MCF 10A (cell line): ENCODE data around the gene CACNA1H. TPM values are rescaled to one million over a fixed set of nuclear protein-coding genes. Genes with fewer than 3 reads are reported as not detected.

ENCODE experiments used
- BruUV-seq: library from RNA; stranded (reverse); fragments of 400-500 nt; replicated peaks from 2 replicates; lab custom pipeline; 2021; lab: Mats Ljungman, UMichigan
- CTCF ChIA-PET: fragments of 300-600 bp; sonication (Branson Sonifier 250); formaldehyde crosslinking; extraction: SDS; loops from one replicate; lab custom pipeline; 2021; ENCODE audit warnings: antibody characterized with exemption, inconsistent platforms; lab: Yijun Ruan, JAX
- POLR2A ChIA-PET: fragments of 300-600, 350-650 bp; sonication (Branson Sonifier 250); formaldehyde crosslinking; extraction: SDS; loops from one replicate; lab custom pipeline; 2020; ENCODE audit warnings: antibody characterized with exemption, inconsistent platforms; lab: Yijun Ruan, JAX
- DNase-seq: peaks from one replicate; pipeline ENCODE4 v3.0.0-alpha.2; 2018; ENCODE audit not compliant: unreplicated experiment
- H3K27ac Mint-ChIP-seq: one replicate; pipeline ENCODE4 v1.8.0; 2022; ENCODE audit warnings: mild to moderate bottlenecking, low read depth, mixed read lengths; ENCODE audit not compliant: unreplicated experiment
- H3K27me3 Mint-ChIP-seq: one replicate; pipeline ENCODE4 v1.8.0; 2022; ENCODE audit warnings: mixed read lengths; ENCODE audit not compliant: insufficient read depth, unreplicated experiment
- H3K36me3 Mint-ChIP-seq: one replicate; pipeline ENCODE4 v1.8.0; 2022; ENCODE audit warnings: mild to moderate bottlenecking, moderate library complexity, mixed read lengths; ENCODE audit not compliant: insufficient read depth, unreplicated experiment
- H3K4me1 Mint-ChIP-seq: one replicate; pipeline ENCODE4 v1.8.0; 2022; ENCODE audit warnings: mixed read lengths; ENCODE audit not compliant: insufficient read depth, unreplicated experiment
- H3K4me3 Mint-ChIP-seq: one replicate; pipeline ENCODE4 v1.8.0; 2022; ENCODE audit warnings: mild to moderate bottlenecking, moderate library complexity, mixed read lengths; ENCODE audit not compliant: unreplicated experiment
- H3K9me3 Mint-ChIP-seq: one replicate; pipeline ENCODE4 v1.8.0; 2022; ENCODE audit warnings: mixed read lengths; ENCODE audit not compliant: unreplicated experiment
- CTCF ChIP-seq: fragments of 200-600 bp; IDR thresholded peaks from one replicate; pipeline ENCODE4 v1.8.0; 2022; ENCODE audit warnings: antibody characterized with exemption, mild to moderate bottlenecking; ENCODE audit not compliant: unreplicated experiment
- intact Hi-C: fragments of 100-400 bp; cut with micrococcal nuclease; formaldehyde crosslinking; loops from 2 replicates; pipeline ENCODE4 v1.14.1; 2022
- total RNA-seq: library from RNA; stranded (reverse); gene quantifications from 2 replicates; pipeline ENCODE4 v1.2.3, GENCODE V29; 2022

Gene CACNA1H
- total RNA-seq, 1 experiment from 2014 or later: not detected

GRCh38 chr16:1144476-1145382, 8.2 kb upstream of the CACNA1H start:
- TF ChIP-seq CTCF: no peak
- Mint-ChIP-seq H3K4me3 (no peak overlapping the region), H3K4me1 (no peaks in the 10 kb centered on the region), H3K27ac (no peak overlapping the region), H3K36me3 (no peaks in the 10 kb centered on the region), H3K27me3 (peaks cover 40% of the 10 kb centered on the region), H3K9me3 (no peaks in the 10 kb centered on the region)
- ChIA-PET POLR2A (no interaction called here), CTCF (no interaction called here)
- no TSS peak for BruUV-seq
- intact Hi-C loops: no loop called here
- no peak for DNase-seq

GRCh38 chr16:1145383-1146100, 7.4 kb upstream of the CACNA1H start:
- H3K9me3 Mint-ChIP-seq: no peaks in the 10 kb centered on the region
- H3K27me3 Mint-ChIP-seq: peaks cover 32% of the 10 kb centered on the region
- intact Hi-C loops: no loop called here
- H3K27ac Mint-ChIP-seq: no peak overlapping the region
- TF ChIP-seq CTCF: no peak
- H3K36me3 Mint-ChIP-seq: no peaks in the 10 kb centered on the region
- DNase-seq: no peak
- BruUV-seq: no TSS peak
- CTCF ChIA-PET: interaction anchor here (0.6 to 1.0 kb wide), 2 partner anchors 39 to 50 kb away, joined by 3 read pairs; no protein-coding TSS in a partner anchor
- POLR2A ChIA-PET: no interaction called here
- no peak overlapping the region for H3K4me3 Mint-ChIP-seq
- no peaks in the 10 kb centered on the region for H3K4me1 Mint-ChIP-seq

- no peak for TF ChIP-seq CTCF
- Mint-ChIP-seq H3K27me3 (peaks cover 28% of the 10 kb centered on the region), H3K27ac (no peak overlapping the region), H3K4me3 (no peak overlapping the region), H3K4me1 (no peaks in the 10 kb centered on the region), H3K36me3 (no peaks in the 10 kb centered on the region), H3K9me3 (no peaks in the 10 kb centered on the region)
- BruUV-seq: no TSS peak
- no peak for DNase-seq
- intact Hi-C loops: no loop called here
- ChIA-PET POLR2A (no interaction called here), CTCF (interaction anchor here (0.6 to 1.0 kb wide), 2 partner anchors 40 to 49 kb away, joined by 3 read pairs; no protein-coding TSS in a partner anchor)
Observed at GRCh38 chr16:1146409-1146808, 6.5 kb upstream of the CACNA1H start.

GRCh38 chr16:1147027-1147426, 5.9 kb upstream of the CACNA1H start:
- H3K36me3 Mint-ChIP-seq: no peaks in the 10 kb centered on the region
- H3K27ac Mint-ChIP-seq: no peak overlapping the region
- no peak for DNase-seq
- intact Hi-C loops: no loop called here
- no peak for TF ChIP-seq CTCF
- H3K9me3 Mint-ChIP-seq: no peaks in the 10 kb centered on the region
- CTCF ChIA-PET: no interaction called here
- POLR2A ChIA-PET: no interaction called here
- no peaks in the 10 kb centered on the region for H3K4me1 Mint-ChIP-seq
- no peak overlapping the region for H3K4me3 Mint-ChIP-seq
- no TSS peak for BruUV-seq
- peaks cover 22% of the 10 kb centered on the region for H3K27me3 Mint-ChIP-seq
